ENCODE results near the gene LRP6.

DNA sequence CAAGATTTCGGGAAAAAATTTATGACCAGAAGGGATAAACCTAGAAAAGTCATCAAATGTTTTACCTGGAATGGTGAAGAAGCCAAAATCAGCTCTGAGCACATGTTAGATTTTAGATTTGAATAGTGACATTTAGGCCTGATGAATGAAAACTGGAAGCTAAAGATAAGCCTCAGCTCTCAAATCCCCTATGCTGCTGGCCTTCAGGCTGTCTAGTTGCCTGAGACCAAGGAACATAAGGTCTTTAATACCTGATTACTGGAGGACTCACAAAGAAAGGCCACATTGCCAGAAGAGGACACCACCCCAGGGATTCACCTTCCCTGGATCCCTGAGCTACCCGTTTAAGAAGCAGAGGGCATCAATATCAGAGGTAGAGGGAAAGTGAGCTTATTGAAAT, 139.5 kb downstream of the LRP6 start:
- TF ChIP-seq, protein P1, sequence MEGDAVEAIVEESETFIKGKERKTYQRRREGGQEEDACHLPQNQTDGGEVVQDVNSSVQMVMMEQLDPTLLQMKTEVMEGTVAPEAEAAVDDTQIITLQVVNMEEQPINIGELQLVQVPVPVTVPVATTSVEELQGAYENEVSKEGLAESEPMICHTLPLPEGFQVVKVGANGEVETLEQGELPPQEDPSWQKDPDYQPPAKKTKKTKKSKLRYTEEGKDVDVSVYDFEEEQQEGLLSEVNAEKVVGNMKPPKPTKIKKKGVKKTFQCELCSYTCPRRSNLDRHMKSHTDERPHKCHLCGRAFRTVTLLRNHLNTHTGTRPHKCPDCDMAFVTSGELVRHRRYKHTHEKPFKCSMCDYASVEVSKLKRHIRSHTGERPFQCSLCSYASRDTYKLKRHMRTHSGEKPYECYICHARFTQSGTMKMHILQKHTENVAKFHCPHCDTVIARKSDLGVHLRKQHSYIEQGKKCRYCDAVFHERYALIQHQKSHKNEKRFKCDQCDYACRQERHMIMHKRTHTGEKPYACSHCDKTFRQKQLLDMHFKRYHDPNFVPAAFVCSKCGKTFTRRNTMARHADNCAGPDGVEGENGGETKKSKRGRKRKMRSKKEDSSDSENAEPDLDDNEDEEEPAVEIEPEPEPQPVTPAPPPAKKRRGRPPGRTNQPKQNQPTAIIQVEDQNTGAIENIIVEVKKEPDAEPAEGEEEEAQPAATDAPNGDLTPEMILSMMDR (IDR thresholded peaks at IDR 0.05; ENCODE audit: poor library complexity): no peak
- no peak for TF ChIP-seq EZH2 (IDR thresholded peaks at IDR 0.05; ENCODE audit: borderline replicate concordance)
- no peak for TF ChIP-seq EZH2phosphoT487 (IDR thresholded peaks at IDR 0.05; ENCODE audit: low read depth, severe bottlenecking, unreplicated experiment)

Measured in hepatocyte (in vitro differentiated cells).